KOPT-K1 (cell line): ENCODE results near the gene TENM4.

Experiments
- H3K27ac ChIP-seq: fragments of 200-600 bp; sonication (generic); 2 replicates; pipeline ENCODE4 v1.5.1; 2016; ENCODE audit warnings: antibody characterized with exemption, mild to moderate bottlenecking, low read depth, low read length; ENCODE audit not compliant: poor library complexity, severe bottlenecking
- H3K36me3 ChIP-seq: fragments of 200-600 bp; sonication (generic); 2 replicates; pipeline ENCODE4 v1.5.1; 2017; ENCODE audit warnings: antibody characterized with exemption, mild to moderate bottlenecking, low read length, moderate library complexity; ENCODE audit not compliant: insufficient read depth
- H3K9me3 ChIP-seq: fragments of 200-600 bp; sonication (generic); 2 replicates; pipeline ENCODE4 v1.5.1; 2017; ENCODE audit warnings: antibody characterized with exemption, low read length, mild to moderate bottlenecking; ENCODE audit not compliant: insufficient read depth, poor library complexity, severe bottlenecking

The TENM4 gene

GRCh38 chr11:78922859-78923625, 517.8 kb downstream of the TENM4 start:
- no peaks in the 10 kb centered on the region for H3K36me3 ChIP-seq
- no peaks in the 10 kb centered on the region for H3K9me3 ChIP-seq
- no peak overlapping the region for H3K27ac ChIP-seq

DNA sequence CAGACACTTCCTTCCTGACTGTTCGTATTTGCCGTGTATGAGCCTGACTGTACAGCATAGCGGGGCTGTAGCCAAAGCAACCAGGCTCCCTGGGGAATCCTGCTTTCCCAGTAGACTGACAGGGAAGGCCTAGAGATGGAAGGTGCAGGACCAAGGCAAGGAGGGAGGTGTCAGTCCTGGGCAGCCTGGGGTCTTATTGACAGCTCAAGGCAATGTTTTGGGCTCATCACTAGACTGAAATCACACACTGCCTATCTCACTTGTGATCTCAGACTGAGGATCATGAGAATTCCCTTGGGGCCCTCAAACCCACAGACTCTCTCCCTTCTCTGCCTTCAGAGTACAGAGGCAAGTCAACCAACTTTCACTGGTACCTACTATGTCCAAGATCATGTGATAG, 519.3 kb downstream of the TENM4 start:
- Histone ChIP-seq H3K27ac (no peak overlapping the region), H3K36me3 (no peaks in the 10 kb centered on the region), H3K9me3 (no peaks in the 10 kb centered on the region)

DNA sequence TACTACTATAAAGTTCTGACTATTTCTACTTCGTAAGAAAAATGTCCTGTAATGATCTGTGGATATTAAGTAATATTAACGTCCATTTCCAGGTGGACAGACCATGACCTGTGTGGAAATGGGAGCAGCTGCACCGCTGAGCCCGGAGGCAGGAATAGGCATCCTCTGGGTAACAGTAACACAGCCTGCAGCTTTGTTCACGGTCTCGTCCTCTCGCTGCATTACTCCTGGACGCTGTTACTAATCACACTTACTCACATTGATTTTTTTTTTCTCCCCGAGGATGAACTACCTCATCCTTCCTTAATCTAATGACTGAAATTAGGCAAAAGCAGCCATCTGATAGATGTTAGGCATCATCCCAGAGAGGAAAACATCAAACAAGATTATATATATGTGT, 520.5 kb downstream of the TENM4 start:
- H3K36me3 ChIP-seq: no peaks in the 10 kb centered on the region
- H3K27ac ChIP-seq: no peak overlapping the region
- no peaks in the 10 kb centered on the region for H3K9me3 ChIP-seq

GRCh38 chr11:78916759-78917158, 524.1 kb downstream of the TENM4 start:
- H3K9me3 ChIP-seq: no peaks in the 10 kb centered on the region
- no peak overlapping the region for H3K27ac ChIP-seq
- no peaks in the 10 kb centered on the region for H3K36me3 ChIP-seq

DNA sequence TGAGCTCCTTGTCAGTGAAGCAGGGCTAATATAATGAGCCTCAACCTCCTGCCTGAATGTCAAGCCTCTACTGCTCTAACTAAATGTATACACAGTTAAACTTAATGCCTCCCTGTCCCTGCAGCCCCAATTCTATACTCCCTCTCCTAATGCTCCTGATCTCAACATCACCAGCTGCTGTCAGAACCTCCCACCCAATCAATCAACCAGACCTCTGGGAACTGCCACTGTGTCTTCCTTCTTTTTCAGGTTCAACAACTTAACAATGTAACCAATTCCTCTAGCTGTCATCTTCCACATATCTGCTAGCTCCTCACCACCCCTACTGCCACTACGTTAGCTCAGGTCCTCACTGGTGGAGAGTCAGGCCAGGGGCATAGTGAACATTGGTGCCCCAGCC, 526.3 kb downstream of the TENM4 start:
- Histone ChIP-seq H3K36me3 (no peaks in the 10 kb centered on the region), H3K27ac (no peak overlapping the region), H3K9me3 (no peaks in the 10 kb centered on the region)

- no peaks in the 10 kb centered on the region for H3K36me3 ChIP-seq
- H3K9me3 ChIP-seq: no peaks in the 10 kb centered on the region
- no peak overlapping the region for H3K27ac ChIP-seq
Observed at GRCh38 chr11:78912778-78913177, 528.1 kb downstream of the TENM4 start.

DNA sequence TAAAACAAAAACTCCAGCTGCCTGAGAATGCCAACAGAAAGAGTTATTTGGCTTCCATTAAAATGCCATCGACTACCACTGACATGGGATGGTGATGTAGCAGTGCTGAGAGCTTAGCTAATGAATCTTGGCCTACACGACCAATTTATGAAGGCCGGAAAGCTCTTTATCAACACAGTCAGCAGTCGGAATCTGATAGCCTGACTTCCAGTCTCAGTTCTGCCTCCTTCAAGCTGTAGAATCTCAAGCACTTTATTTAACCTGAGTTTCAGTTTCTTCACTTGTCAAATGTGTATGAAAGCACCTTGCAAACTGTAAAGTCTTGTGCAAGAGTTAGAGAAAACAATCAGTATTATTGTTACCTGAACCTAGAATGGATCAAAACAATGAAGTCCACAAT, 530.5 kb downstream of the TENM4 start:
- Histone ChIP-seq H3K36me3 (no peaks in the 10 kb centered on the region), H3K9me3 (no peaks in the 10 kb centered on the region), H3K27ac (no peak overlapping the region)

- Histone ChIP-seq H3K27ac (no peak overlapping the region), H3K36me3 (no peaks in the 10 kb centered on the region), H3K9me3 (no peaks in the 10 kb centered on the region)
Observed at GRCh38 chr11:78909386-78909785, 531.4 kb downstream of the TENM4 start.

- Histone ChIP-seq H3K27ac (no peak overlapping the region), H3K9me3 (no peaks in the 10 kb centered on the region), H3K36me3 (no peaks in the 10 kb centered on the region)
Observed at GRCh38 chr11:78907636-78908035, 533.2 kb downstream of the TENM4 start.

- no peaks in the 10 kb centered on the region for H3K9me3 ChIP-seq
- no peak overlapping the region for H3K27ac ChIP-seq
- no peaks in the 10 kb centered on the region for H3K36me3 ChIP-seq
Observed at GRCh38 chr11:78906566-78906965, 534.3 kb downstream of the TENM4 start.

- Histone ChIP-seq H3K9me3 (no peaks in the 10 kb centered on the region), H3K27ac (no peak overlapping the region), H3K36me3 (no peaks in the 10 kb centered on the region)
Observed at GRCh38 chr11:78905756-78906155, 535.1 kb downstream of the TENM4 start.

- Histone ChIP-seq H3K9me3 (no peaks in the 10 kb centered on the region), H3K36me3 (no peaks in the 10 kb centered on the region)
Observed at GRCh38 chr11:78902771-78903507, 537.9 kb downstream of the TENM4 start.

DNA sequence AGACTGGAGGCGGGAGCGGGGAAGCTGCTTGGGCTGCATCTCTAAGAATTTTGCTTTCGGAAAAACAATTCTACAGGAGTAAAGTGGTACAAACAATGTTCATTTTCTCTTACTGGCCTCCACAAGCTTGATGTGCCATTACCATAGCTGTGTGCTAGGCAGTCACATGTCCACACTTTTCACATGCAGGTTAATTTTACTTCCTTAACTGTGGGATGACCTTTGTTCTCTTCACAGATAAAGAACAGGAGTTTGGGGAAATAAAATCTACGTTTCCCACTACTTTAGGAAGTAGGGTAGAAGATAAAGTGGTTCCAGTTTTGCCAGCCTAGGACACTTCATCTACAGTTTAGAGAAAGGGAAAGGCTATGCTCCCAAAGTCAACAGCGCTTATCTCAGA, 539.0 kb downstream of the TENM4 start:
- Histone ChIP-seq H3K36me3 (no peaks in the 10 kb centered on the region), H3K9me3 (no peaks in the 10 kb centered on the region), H3K27ac (no peak overlapping the region)

More at GRCh38 chr11:78902771-78903507, 537.9 kb downstream of the TENM4 start:
- H3K27ac ChIP-seq: no peak overlapping the region

DNA sequence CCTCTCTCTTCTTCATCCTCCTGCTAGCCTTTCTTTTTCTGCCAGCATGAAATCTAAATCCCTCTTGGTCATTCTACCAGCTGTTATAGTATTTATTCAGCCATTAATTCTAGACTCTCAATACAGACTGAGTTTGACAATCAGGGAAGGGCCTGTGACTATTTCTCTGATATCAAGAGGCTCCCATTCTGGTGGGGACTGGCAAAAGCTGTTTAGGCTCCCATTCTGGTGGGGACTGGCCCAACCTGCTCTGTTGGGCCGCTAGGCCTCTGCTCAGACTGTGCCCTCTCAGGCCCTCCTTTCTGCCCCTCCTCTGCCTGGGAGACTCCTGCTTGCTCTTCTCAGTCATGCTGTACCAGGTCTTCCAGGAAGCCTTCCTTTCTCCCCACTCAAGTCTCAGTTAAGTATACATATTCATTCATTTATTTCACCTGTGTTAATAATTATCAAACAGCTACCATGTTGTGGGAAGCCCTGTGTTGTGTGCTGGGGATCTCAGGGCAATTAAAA, 542.5 kb downstream of the TENM4 start:
- no peak overlapping the region for H3K27ac ChIP-seq
- no peaks in the 10 kb centered on the region for H3K36me3 ChIP-seq
- no peaks in the 10 kb centered on the region for H3K9me3 ChIP-seq

DNA sequence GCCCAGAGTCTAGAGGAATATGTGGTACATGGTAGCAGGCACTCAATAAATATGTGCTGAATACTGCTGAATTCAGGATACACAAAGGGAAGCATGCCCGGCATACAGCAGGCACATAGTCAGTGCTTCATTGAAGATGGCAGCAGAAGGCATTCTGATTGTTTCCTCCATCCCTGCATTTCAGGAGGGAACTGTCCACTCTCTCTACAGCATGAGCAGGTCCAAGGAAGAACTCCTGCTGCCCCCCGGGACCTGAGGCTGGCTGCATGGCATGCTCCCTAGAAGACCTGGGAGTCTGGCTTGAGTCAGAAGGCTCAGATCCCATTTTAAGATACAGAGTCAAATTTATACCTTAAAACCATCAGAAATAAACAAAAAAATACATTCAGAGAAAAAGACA, 546.8 kb downstream of the TENM4 start:
- no peaks in the 10 kb centered on the region for H3K36me3 ChIP-seq

GRCh38 chr11:78889698-78890097, 551.1 kb downstream of the TENM4 start:
- no peaks in the 10 kb centered on the region for H3K36me3 ChIP-seq

More for the DNA sequence above, 546.8 kb downstream of the TENM4 start:
- no peaks in the 10 kb centered on the region for H3K9me3 ChIP-seq
- no peak overlapping the region for H3K27ac ChIP-seq

More at GRCh38 chr11:78889698-78890097, 551.1 kb downstream of the TENM4 start:
- Histone ChIP-seq H3K27ac (no peak overlapping the region), H3K9me3 (no peaks in the 10 kb centered on the region)
